Upper lobe of left lung (tissue), 6 donors: ENCODE results near the gene NFKB1. TPM values are rescaled to one million over a fixed set of nuclear protein-coding genes. Genes with fewer than 3 reads are reported as not detected.
A peak's percentile ranks its signal among the peaks of the same experiment; 100 is the strongest.

Experiments used
- ATAC-seq, 2 donors: fragments of 200-7000 bp; cut with Tn5 transposase; one replicate each; pipeline ENCODE4 v1.9.1; 2022; ENCODE audit warnings: mild to moderate bottlenecking in 2 of 2, moderate library complexity in 2 of 2; ENCODE audit not compliant: low FRiP score in 2 of 2
- DNase-seq, 2 donors: peaks; one replicate each; pipeline ENCODE4 v3.0.0-alpha.2; 2019 to 2020
- H3K27ac ChIP-seq, 4 donors: fragments of 200-600 bp; sonication (generic); one replicate each; pipeline ENCODE4 v1.5.1; 2016 to 2019
- H3K27me3 ChIP-seq, 4 donors: fragments of 200-600 bp; sonication (generic); one replicate each; pipeline ENCODE4 v1.5.1; 2017 to 2019
- H3K36me3 ChIP-seq, 4 donors: fragments of 200-600 bp; sonication (generic); one replicate each; pipeline ENCODE4 v1.5.1; 2016 to 2019
- H3K4me1 ChIP-seq, 4 donors: fragments of 200-600 bp; sonication (generic); one replicate each; pipeline ENCODE4 v1.5.1; 2018 to 2019
- H3K4me3 ChIP-seq, 4 donors: fragments of 200-600 bp; sonication (generic); one replicate each; pipeline ENCODE4 v1.5.1; 2017 to 2019; ENCODE audit warnings: mild to moderate bottlenecking in 2 of 4, moderate library complexity in 1 of 4
- H3K9me3 ChIP-seq, 4 donors: fragments of 200-600 bp; sonication (generic); one replicate each; pipeline ENCODE4 v1.5.1; 2018 to 2019
- EP300 ChIP-seq, 4 donors: sonication (generic); formaldehyde crosslinking; IDR thresholded peaks; one replicate each; pipeline ENCODE4 v1.5.1; 2017; ENCODE audit warnings: antibody characterized with exemption in 4 of 4, control low read depth in 2 of 4
- POLR2A ChIP-seq, 4 donors: fragments of 450-650 bp; IDR thresholded peaks; one replicate each; pipeline ENCODE4 v1.5.1; 2016 to 2017; ENCODE audit warnings: antibody characterized with exemption in 4 of 4, mild to moderate bottlenecking in 2 of 4
- POLR2AphosphoS5 ChIP-seq, 2 donors: sonication (generic); formaldehyde crosslinking; IDR thresholded peaks; one replicate each; pipeline ENCODE4 v1.5.1; 2017; ENCODE audit warnings: antibody characterized with exemption in 2 of 2
- WGBS, 2 donors: methylation state at CpG; one replicate each; pipeline ENCODE4 v1.1.5; 2017 to 2018; 5-methylcytosine and 5-hydroxymethylcytosine counted together
- total RNA-seq, 6 donors: library from RNA; depleted of rRNA in 4 of 6; stranded (reverse); fragments of >200 nt in 4 of 6; gene quantifications; one replicate each; pipeline versions ENCODE4 v1.1.0 to v1.2.1, GENCODE V29; 2016 to 2021
- TF ChIP-seq, protein P1 (sequence below), 6 experiments: fragments of 450-650 bp in 4 of 6; fragments of 200-600 bp in 2 of 6; sonication (generic) in 2 of 6; IDR thresholded peaks; one replicate each; pipeline ENCODE4 v1.5.1; 2016 to 2019; ENCODE audit warnings: antibody characterized with exemption in 6 of 6
- donor health status: DM: no; HTN: no; CAD: no; lungs with moderate emphysema.
- donor health status: DM: no; HTN: yes; CAD: no; lungs with severe emphysema.

The NFKB1 gene
- total RNA-seq, 6 donors from 2014 or later, result 15.8 to 69.1 (median 39.1) TPM

DNA sequence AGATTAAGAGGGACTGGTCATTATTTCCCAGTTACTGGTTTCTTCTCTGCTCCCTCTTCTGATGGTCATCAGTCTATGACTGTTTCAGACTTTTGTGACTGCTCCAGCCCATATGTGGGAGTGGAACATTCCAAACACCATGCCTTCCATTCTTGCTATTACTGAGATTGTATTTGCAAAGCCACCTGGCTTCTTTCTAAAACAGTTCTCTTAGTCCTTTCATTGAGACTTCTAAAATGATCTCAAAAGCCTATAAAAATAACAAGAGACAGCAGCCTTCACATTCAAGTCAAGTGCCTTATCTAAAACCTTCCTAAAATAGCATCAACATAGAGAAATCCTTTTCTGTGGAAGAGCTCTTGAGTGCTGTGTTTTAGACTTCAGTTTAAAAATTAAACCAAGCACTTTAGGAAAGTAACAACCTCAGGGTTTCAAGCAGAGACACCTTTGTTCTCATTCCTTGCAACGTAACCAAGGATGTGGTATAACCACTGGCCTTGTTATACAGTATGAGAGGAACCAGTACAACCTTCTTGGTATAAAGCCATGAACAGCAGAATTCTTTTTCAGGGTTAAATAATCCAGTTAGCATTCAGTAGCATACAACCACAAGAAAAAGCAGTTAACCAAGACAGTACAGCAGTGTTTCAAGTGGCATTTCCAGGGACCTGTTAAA is 97.1 kb downstream of the NFKB1 start:
- Histone ChIP-seq H3K27ac (peak overlapping the region in 2 of 4 donors; percentile 29 to 44), H3K36me3 (peaks cover 17 to 95% (median 40%) of the 10 kb centered on the region in 4 donors), H3K4me1 (peaks cover 0 to 14% (median 6%) of the 10 kb centered on the region in 4 donors), H3K27me3 (no peaks in the 10 kb centered on the region), H3K4me3 (no peak overlapping the region), H3K9me3 (no peaks in the 10 kb centered on the region)
- DNase-seq, result no peak
- TF ChIP-seq POLR2A (IDR thresholded peaks at IDR 0.05), result no peak
- TF ChIP-seq, protein P1, sequence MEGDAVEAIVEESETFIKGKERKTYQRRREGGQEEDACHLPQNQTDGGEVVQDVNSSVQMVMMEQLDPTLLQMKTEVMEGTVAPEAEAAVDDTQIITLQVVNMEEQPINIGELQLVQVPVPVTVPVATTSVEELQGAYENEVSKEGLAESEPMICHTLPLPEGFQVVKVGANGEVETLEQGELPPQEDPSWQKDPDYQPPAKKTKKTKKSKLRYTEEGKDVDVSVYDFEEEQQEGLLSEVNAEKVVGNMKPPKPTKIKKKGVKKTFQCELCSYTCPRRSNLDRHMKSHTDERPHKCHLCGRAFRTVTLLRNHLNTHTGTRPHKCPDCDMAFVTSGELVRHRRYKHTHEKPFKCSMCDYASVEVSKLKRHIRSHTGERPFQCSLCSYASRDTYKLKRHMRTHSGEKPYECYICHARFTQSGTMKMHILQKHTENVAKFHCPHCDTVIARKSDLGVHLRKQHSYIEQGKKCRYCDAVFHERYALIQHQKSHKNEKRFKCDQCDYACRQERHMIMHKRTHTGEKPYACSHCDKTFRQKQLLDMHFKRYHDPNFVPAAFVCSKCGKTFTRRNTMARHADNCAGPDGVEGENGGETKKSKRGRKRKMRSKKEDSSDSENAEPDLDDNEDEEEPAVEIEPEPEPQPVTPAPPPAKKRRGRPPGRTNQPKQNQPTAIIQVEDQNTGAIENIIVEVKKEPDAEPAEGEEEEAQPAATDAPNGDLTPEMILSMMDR (IDR thresholded peaks at IDR 0.05), result no peak
- TF ChIP-seq POLR2AphosphoS5 (IDR thresholded peaks at IDR 0.05), result no peak
- no peak for TF ChIP-seq EP300 (IDR thresholded peaks at IDR 0.05)
- peak in 1 of 2 donors; percentile 70 for ATAC-seq
- WGBS, 2 donors, result 59 to 71% methylated on average over 1 of the region's 1 CpG

DNA sequence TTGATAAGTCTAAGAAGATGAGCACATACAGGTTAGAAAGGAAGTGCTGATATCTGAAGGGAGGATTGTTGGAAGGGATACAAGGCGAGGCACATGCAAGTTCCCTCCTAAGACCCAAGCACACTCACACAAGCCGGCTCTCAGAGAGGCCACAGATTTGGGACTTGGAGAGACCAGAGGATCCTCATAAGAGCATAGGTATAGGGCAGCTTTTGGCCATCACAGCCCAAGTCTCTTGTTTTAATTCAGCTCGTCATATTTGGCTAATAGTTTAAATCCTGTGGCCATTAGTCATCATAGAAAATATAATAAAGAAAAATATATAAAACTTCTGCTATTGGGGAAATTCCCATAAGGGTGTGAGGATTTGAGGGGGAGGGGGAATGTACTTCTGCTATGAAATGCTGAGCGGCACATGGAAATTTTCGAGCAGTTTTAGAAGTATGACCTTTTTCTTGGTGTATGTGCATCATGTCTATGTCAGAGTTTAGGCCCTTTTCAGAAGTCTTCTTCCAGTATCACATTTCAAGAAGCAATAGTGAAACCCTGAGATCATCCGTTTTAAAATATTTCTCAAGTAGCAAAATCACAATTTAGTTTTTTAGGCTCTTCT is 97.7 kb downstream of the NFKB1 start:
- H3K27ac ChIP-seq, result peak overlapping the region in 2 of 4 donors; percentile 29 to 44
- H3K36me3 ChIP-seq, result peaks cover 17 to 99% (median 40%) of the 10 kb centered on the region in 4 donors
- no peak for DNase-seq
- TF ChIP-seq POLR2A (IDR thresholded peaks at IDR 0.05) (no peak), EP300 (IDR thresholded peaks at IDR 0.05) (no peak), POLR2AphosphoS5 (IDR thresholded peaks at IDR 0.05) (no peak)
- TF ChIP-seq, protein P1 (IDR thresholded peaks at IDR 0.05), result no peak
- peaks cover 0 to 14% (median 6%) of the 10 kb centered on the region in 4 donors for H3K4me1 ChIP-seq
- WGBS, 2 donors, result 84 to 87% methylated on average over 6 of the region's 6 CpGs
- no peak overlapping the region for H3K4me3 ChIP-seq
- no peaks in the 10 kb centered on the region for H3K27me3 ChIP-seq
- no peaks in the 10 kb centered on the region for H3K9me3 ChIP-seq
- ATAC-seq, result no peak

DNA sequence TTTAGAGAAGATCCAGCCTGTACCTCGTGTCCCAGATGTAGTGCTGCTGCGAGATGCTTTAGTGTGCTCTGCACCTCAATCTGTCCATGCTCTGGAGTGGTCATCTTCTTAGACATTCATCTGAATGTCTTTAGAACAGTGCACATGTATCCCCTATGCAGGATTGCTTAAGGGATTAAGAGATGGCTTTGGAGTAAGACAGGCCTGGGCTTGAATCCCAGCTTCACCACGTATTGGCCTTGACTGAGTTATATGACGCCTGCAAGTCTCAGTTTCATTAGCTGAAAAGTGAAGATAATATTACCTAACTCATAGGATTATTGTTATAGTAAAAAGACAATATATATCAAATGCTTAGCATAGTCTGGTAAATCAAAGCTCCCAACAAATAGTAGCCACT is 98.3 kb downstream of the NFKB1 start:
- H3K9me3 ChIP-seq, result no peaks in the 10 kb centered on the region
- H3K27me3 ChIP-seq, result no peaks in the 10 kb centered on the region
- no peak overlapping the region for H3K27ac ChIP-seq
- TF ChIP-seq POLR2A (IDR thresholded peaks at IDR 0.05) (no peak), EP300 (IDR thresholded peaks at IDR 0.05) (no peak), POLR2AphosphoS5 (IDR thresholded peaks at IDR 0.05) (no peak)
- TF ChIP-seq, protein P1 (IDR thresholded peaks at IDR 0.05), result no peak
- ATAC-seq, result no peak
- H3K36me3 ChIP-seq, result peaks cover 17 to 98% (median 42%) of the 10 kb centered on the region in 4 donors
- WGBS, 2 donors, result 87 to 96% methylated on average over 4 of the region's 4 CpGs
- H3K4me1 ChIP-seq, result peaks cover 0 to 14% (median 6%) of the 10 kb centered on the region in 4 donors
- DNase-seq, result no peak
- no peak overlapping the region for H3K4me3 ChIP-seq

DNA sequence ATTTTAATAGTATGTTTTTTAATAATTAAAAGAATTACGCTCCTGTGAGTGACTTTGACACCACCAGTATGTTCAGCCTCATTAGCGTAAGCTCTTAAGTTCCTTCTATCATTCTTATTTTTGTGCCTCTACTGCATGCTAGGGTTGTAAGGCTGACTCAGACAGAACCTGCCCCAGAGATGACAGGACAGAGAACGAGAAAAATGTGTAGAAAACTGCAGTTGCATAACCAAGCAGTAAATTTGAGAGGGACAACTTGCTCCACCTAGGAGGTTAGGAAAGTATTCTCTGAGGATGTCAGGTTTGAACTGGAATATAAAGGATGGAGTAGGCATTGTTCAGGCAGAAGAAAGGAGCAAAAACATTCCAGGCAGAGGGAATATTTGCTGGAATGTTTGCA is 98.7 kb downstream of the NFKB1 start:
- TF ChIP-seq POLR2A (IDR thresholded peaks at IDR 0.05) (no peak), POLR2AphosphoS5 (IDR thresholded peaks at IDR 0.05) (no peak), EP300 (IDR thresholded peaks at IDR 0.05) (no peak)
- TF ChIP-seq, protein P1 (IDR thresholded peaks at IDR 0.05), result no peak
- 87 to 90% methylated on average over 3 of the region's 3 CpGs for WGBS, 2 donors
- Histone ChIP-seq H3K27ac (no peak overlapping the region), H3K36me3 (peaks cover 17 to 98% (median 39%) of the 10 kb centered on the region in 4 donors), H3K4me1 (peaks cover 0 to 14% (median 6%) of the 10 kb centered on the region in 4 donors), H3K9me3 (no peaks in the 10 kb centered on the region), H3K4me3 (no peak overlapping the region), H3K27me3 (no peaks in the 10 kb centered on the region)
- DNase-seq (no peak), ATAC-seq (no peak)
